GM13977 (cell line): Measurements from ENCODE around the gene MISP.
"Not testable (repeated sequence)": the region's sequence is repeated elsewhere in the genome, so short reads cannot be mapped to it uniquely, and the experiment has no call there.

Source experiments
- DNase-seq: peaks from one replicate; pipeline ENCODE4 v3.0.0; 2012; ENCODE audit warnings: low spot score
- in situ Hi-C: fragments of 300-500 bp; cut with MboI; formaldehyde crosslinking; loops from one replicate; pipeline ENCODE4 v1.12.0; 2022; ENCODE audit warnings: low sequenced_read_pairs, low pct_unique_long_range_greater_than_20kb, mixed read lengths, inconsistent platforms; ENCODE audit not compliant: unreplicated experiment
- TF ChIP-seq, protein P1 (sequence below): IDR thresholded peaks from 2 replicates; pipeline ENCODE4 v1.5.1; 2012; ENCODE audit warnings: mild to moderate bottlenecking, control low read depth; ENCODE audit not compliant: insufficient read depth; ENCODE audit errors: extremely low read depth, missing control alignments

Gene MISP, protein sequence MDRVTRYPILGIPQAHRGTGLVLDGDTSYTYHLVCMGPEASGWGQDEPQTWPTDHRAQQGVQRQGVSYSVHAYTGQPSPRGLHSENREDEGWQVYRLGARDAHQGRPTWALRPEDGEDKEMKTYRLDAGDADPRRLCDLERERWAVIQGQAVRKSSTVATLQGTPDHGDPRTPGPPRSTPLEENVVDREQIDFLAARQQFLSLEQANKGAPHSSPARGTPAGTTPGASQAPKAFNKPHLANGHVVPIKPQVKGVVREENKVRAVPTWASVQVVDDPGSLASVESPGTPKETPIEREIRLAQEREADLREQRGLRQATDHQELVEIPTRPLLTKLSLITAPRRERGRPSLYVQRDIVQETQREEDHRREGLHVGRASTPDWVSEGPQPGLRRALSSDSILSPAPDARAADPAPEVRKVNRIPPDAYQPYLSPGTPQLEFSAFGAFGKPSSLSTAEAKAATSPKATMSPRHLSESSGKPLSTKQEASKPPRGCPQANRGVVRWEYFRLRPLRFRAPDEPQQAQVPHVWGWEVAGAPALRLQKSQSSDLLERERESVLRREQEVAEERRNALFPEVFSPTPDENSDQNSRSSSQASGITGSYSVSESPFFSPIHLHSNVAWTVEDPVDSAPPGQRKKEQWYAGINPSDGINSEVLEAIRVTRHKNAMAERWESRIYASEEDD

DNA sequence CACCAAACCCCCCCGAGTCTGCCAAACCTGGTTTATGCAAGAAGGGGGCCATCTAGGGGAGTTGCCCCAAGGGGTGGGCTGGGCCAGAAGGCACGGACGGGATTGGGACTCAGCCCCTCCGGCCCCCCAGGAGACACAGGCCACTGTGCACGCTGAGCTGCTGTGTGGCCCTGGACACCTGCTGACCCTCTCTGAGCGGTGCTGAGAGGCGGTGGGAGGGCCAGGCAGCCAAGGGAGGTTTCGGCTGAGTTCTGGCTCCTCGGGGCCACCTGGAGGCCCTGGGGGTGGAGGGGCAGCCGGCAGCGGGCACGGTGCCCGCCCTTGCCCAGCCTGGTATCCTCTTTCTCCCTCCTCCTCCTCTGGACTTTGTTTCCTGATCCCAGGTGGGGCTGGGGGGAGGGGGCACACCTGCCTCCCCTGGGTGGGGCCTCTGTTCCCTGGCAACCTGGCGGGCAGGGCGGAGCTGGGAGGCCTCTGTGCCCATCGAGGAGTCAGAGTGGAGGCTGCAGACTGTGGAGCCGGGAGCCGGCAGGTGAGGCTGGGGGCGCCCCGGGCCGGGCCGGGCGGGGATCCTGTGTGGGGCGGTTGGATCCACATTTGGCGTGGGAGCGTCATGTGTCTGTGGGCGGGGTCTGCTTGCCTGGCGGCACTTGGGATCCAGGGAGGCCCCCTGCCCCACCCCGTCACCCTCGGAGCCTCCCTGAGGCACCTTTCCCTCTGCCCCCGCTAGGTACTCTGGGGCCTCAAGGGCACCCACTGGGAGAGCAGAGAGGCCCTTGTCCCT lies at the start of gene MISP:
TSS of gene MISP (plus strand) at position 473 of the 784 bp plus-strand sequence. CDS start 5,835 bp downstream, outside the sequence.
- no peak for DNase-seq
- in situ Hi-C loops, result no loop called here
- TF ChIP-seq, protein P1, sequence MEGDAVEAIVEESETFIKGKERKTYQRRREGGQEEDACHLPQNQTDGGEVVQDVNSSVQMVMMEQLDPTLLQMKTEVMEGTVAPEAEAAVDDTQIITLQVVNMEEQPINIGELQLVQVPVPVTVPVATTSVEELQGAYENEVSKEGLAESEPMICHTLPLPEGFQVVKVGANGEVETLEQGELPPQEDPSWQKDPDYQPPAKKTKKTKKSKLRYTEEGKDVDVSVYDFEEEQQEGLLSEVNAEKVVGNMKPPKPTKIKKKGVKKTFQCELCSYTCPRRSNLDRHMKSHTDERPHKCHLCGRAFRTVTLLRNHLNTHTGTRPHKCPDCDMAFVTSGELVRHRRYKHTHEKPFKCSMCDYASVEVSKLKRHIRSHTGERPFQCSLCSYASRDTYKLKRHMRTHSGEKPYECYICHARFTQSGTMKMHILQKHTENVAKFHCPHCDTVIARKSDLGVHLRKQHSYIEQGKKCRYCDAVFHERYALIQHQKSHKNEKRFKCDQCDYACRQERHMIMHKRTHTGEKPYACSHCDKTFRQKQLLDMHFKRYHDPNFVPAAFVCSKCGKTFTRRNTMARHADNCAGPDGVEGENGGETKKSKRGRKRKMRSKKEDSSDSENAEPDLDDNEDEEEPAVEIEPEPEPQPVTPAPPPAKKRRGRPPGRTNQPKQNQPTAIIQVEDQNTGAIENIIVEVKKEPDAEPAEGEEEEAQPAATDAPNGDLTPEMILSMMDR, result no peak

DNA sequence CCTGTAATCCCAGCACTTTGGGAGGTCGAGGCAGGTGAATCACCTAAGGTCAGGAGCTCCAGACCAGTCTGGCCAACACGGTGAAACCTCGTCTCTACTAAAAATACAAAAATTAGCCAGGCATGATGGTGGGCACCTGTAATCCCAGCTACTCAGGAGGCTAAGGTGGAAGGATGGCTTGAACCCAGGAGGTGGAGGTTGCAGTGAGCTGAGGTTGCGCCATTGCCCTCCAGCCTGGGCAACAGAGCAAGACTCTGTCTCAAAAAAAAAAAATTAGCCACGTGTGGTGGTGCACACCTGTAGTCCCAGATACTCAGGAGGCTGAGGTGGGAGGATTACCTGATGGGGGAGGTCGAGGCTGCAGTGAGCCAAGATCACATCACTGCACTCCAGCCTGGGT lies 48.1 kb upstream of the MISP start:
- DNase-seq, in situ Hi-C loops: not testable (repeated sequence)

- TF ChIP-seq, protein P1, result no peak
- in situ Hi-C loops, result no loop called here
- DNase-seq, result no peak
These were observed 47.6 kb upstream of the MISP start for GRCh38 chr19:703329-703650.

GRCh38 chr19:703651-704446 lies 47.1 kb upstream of the MISP start:
- TF ChIP-seq, protein P1, result no peak
- in situ Hi-C loops, result no loop called here
- DNase-seq, result peak; percentile 84

DNA sequence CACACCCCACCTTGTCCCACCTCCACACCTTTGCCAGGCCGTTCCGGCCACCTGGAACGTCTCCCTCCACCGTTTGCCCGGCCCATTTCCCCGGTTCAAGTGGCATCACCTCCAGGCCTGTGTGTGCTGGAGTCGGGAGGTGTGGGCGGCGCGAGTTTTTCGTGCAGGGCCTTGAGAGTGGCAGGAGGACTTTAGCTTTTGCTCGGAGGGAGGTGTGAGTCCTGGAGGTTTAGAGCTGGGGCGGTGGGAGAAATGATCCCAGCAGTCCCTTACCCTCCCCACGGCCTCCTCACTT lies 46.5 kb upstream of the MISP start:
- TF ChIP-seq, protein P1, result no peak
- DNase-seq, result no peak
- in situ Hi-C loops, result no loop called here

GRCh38 chr19:708154-709143 lies 42.5 kb upstream of the MISP start, which contains the start of gene PALM:
Gene PALM (plus strand): TSS chr19:708935. CDS start chr19:709147, 212 bp downstream.
- TF ChIP-seq, protein P1, result no peak
- in situ Hi-C loops, result no loop called here
- no peak for DNase-seq
